Measurements from ENCODE around the gene PGBD4.

The PGBD4 gene

DNA sequence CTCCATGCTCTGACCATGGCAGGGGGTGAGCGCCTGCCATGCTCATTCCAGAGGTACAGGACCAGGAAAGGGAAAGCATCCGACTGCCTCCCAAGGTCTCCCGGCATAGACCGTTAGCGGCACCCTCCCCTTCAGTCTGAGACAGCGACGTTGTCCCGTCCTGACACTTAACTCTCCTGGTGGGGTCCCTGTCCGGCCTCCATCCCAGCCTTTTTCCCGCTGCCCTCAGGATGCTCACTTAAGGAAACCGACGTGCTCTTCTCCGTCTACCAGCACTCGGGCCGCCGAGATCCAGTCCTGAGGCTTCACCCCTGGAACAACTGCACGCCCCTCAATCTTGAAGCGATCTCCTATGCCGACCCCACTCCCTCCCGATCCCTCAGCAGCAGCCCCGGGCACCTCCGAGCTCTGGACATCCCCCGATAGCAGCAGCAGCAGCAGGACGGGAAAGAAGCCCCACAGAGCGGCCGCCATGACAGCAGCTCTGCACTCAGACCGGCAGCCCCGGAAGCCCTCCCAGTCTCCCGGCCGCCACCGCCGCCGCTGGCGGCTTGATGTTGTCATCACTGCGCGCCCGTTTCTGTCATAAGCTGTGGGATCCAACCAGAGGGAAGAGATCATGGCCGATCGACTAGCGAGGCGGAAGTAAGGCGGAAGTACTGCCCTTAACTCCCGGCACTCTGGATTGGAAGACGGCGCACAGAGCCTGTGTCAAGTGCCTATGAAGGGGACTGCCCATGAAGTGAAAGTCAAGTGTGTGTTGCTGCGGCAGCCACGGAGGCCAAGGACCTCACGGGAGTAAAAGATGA is at the start of gene PGBD4, which contains the start of gene EMC7:
Gene PGBD4 (plus strand): TSS at position 718 of the 809 bp plus-strand sequence. CDS start 449 bp downstream, outside the sequence.
Gene EMC7 (minus strand): TSS at position 497 of the 809 bp plus-strand sequence. CDS start 23 bp downstream, at position 474.
- peak; percentile 99 for DNase-seq

- DNase-seq, result no peak
These were observed 47.7 kb upstream of the PGBD4 start for GRCh38 chr15:34054081-34054707.

GRCh38 chr15:34055868-34056595 is 45.9 kb upstream of the PGBD4 start:
- no peak for DNase-seq

DNA sequence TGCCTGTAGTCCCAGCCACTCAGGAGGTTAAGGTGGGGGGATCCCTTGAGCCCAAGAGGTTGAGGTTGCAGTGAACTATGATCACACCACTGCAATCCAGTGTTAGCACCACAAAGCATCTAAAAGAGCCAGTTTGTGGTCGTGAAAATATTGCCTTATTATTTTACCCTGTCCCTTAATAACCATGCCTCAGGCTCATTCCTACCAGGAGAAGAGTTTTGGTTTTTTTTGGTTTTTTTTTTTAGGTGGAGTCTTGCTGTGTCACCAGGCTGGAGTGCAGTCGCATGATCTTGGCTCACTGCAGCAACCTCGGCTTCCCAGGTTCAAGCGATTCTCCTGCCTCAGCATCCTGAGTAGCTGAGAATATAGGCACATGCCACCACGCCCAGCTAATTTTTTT is 45.0 kb upstream of the PGBD4 start:
- no peak for DNase-seq

DNA sequence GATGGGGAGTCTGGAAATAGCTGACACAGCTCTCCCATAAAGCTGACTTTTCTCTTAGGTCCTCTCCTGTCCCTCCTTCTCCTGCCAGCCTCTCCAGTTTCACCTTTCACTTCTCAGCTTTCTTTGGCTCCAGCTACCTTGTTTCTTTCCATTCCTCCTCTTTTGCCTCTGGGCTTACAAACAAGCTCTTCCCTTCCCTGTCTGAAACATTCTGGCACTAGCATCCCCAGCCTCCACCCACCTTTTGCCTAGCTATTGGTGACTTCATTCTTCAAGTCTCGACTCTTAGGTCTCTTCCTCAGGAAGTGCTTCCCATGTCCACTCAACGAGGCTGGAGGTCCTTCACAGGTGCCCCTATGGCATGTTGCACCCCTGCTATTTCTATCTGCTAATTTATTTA is 42.4 kb upstream of the PGBD4 start:
- DNase-seq, result no peak

- DNase-seq, result no peak
These were observed 41.9 kb upstream of the PGBD4 start for GRCh38 chr15:34059946-34060345.

- DNase-seq, result no peak
These were observed 37.4 kb upstream of the PGBD4 start for GRCh38 chr15:34064438-34064837.

DNA sequence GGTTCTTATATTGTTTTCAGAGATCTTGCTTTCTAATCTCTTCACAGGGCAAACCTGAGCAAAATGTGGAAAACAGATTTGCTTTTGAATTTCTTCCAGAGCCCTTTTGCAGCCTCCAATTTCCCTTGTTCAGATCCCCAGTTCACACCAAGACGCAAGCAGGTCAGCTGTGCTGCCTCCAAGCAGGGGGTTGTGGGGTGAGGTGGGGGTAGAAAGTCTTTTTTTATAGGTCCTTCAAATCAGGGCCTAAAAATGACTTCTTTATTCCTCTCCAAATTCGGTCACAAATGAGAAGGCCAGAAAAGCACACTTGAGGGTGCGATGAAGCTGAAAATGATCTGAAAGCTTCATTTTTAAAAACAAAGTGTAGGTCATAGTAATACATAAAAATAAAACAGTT is 36.6 kb upstream of the PGBD4 start:
- DNase-seq, result no peak

GRCh38 chr15:34065941-34066340 is 35.9 kb upstream of the PGBD4 start:
- DNase-seq, result no peak

- DNase-seq, result no peak
These were observed 31.9 kb upstream of the PGBD4 start for GRCh38 chr15:34070003-34070402.

DNA sequence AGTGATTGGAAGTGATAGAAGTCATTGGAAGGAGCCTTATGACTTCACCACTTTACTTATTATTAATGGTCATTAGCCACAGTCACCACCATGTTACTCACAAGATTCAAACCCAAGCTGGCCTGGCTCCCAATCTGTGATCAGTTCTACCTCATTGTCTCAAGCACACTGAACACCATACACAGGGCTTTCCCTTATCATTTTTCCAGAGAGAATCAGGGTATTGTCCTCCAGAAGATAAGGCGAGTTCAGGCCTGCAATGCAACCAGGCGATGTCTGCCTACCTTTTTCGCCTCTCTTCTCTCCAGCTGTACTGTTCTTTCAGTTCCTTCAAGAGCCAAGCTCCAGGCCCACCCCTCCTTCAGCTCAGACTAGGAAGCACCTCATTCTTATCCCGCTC is 25.1 kb upstream of the PGBD4 start:
- DNase-seq, result no peak

- no peak for DNase-seq
These were observed 23.0 kb upstream of the PGBD4 start for GRCh38 chr15:34078900-34079299.

DNA sequence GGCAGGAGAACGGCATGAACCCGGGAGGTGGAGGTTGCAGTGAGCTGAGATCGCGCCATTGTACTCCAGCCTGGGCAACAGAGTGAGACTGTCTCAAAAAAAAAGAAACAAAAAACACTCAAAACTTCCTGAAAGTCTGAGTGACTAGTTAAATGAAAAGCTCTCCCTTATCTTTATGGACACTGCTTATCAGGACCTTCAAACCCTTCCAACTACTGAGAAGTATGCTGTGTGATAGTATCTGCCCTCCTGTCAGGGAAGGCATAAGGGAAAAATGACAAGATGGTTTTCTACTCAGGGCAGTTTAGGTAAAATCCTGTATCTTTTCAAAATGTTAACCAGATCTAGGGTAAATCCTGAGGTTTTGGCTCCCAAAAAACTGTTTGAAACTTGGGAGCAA is 22.0 kb upstream of the PGBD4 start:
- DNase-seq, result no peak

DNA sequence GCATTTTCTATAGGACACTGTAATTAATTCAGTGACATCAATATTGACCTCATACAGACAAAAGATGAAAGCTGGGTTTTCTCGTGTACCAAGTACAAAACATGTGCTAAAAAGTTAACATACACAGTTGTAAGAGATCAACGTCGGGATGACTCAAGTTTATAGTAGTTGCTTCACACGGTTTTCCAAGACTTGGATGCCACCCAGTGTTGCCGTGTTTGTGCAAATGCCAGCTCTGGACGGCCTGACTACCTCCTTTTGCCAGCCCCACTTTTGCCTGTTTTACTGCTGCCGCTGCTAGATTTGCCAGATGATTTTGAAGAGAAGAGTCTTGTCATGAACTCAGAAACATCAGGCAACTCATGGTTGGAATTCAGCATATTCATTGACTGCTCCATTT is 17.8 kb upstream of the PGBD4 start:
- DNase-seq, result no peak

DNA sequence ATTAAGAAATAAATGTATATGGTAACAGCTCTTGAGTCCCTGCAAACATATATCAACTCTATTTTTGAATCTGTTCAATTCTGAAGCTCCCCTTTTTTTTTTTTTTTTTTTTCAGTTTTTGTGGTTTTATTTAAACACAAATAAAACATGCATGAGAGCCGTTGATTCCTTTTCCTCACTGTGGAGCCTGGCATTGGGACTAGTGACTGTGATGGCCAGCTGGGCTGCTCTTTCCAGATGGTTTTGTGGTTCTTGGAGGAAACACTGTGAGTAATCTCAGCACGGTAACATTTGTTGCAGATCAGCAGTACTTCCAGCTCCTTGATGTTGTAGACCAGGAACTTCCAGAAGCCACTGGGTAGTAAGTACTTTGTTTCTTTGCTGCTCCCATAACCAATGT is 16.1 kb upstream of the PGBD4 start:
- DNase-seq, result no peak

- no peak for DNase-seq
These were observed 2.0 kb upstream of the PGBD4 start for GRCh38 chr15:34099914-34100313.

- no peak for DNase-seq
These were observed 467 bp downstream of the PGBD4 start for GRCh38 chr15:34102175-34102925.

DNA sequence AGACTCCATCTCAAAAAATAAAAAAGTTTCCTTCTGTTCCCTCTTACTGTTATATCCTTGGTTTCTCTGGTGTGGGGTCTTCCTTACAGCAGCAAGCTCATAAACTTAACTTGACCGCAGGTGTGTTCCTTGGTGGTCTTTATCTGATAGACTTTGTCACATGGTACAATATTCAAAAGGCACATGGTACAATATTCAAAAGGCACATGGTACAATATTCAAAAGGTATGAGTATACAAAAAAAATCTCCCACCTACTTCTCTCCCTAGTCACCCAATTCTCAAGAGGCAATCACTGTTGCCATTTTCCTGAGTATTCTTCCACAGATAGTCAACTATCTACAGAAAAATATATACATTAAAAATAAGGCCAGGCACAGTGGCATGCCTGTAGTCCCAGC is 4.5 kb downstream of the PGBD4 start:
- no peak for DNase-seq

DNA sequence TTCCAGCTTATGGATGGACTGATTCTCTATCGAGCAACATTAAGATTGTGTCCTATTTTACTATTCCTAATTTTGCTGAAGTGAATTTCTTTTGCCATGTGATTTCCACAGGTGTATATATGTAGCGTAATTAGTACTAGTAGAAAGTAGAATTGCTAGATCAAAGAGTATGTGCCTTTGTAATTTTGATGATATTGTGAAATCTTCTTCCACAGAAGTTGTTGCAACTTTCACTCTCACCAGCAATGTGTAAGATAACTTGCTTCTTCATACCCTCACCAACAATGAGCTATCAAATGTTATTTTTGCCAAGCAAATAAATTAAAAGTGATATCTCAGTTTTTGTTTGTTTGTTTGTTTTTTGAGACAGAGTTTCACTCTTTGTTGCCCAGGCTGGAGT is 5.4 kb downstream of the PGBD4 start:
- DNase-seq, result no peak

GRCh38 chr15:34109797-34110663 is 8.1 kb downstream of the PGBD4 start:
- no peak for DNase-seq

DNA sequence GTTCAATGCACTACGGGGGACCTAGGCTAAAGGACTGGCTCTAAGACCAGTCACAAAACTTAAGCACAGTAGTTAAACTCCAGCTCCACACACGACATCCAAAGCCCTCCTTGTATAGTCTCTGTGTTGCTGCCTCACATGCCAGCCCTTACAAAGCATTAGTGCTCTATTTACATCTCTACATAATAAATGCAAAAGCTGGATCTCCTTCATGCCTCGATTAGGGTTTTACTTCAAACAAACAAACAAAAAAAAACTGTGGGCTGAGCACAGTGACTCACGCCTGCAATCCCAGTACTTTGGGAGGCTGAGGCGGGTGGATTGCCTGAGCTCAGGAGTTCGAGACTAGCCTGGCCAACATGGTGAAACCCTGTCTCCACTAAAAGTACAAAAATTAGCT is 9.6 kb downstream of the PGBD4 start:
- DNase-seq, result no peak

DNA sequence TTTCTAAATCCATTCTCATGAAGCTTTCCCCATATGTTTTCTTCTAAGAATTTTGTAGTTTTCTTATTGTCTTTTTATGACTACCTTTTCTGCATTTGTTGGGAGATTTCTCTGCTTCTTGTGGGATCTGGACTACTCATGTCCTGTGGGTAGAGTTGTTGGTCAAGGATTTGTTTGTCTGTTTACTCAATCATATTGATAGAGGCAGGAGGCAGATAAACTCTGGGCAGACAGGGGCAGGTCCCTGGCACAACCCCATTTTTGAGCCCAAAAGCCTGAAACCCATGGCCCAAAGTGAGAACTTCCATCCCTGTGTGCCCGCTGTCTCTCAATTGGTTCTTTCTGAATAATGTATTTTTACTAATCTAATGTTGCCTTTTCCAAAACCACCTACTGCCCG is 12.3 kb downstream of the PGBD4 start:
- DNase-seq, result no peak

Data from activated naive CD4-positive, alpha-beta T cell treated with Interleukin-2 at 50 U/mL for 16 hours (primary cell).